DOHH2 (cell line): ENCODE measurements around the gene ALK.

Source experiments
- H3F3A ChIP-seq: fragments of 200-600 bp; sonication (generic), shearing (Covaris generic); 2 replicates; pipeline ENCODE4 v1.6.0; 2016; ENCODE audit warnings: antibody characterized with exemption, mild to moderate bottlenecking; ENCODE audit not compliant: control insufficient read depth, insufficient read depth
- H3K27ac ChIP-seq: fragments of 200-600 bp; sonication (generic); 2 replicates; pipeline ENCODE4 v1.5.1; 2014; ENCODE audit warnings: low read depth, mild to moderate bottlenecking, low read length, moderate library complexity
- H3K27me3 ChIP-seq: fragments of 200-600 bp; sonication (generic); 2 replicates; pipeline ENCODE4 v1.6.1; 2014; ENCODE audit warnings: mild to moderate bottlenecking, low read length, mixed read lengths; ENCODE audit not compliant: control insufficient read depth
- H3K36me3 ChIP-seq: fragments of 200-600 bp; sonication (generic); 2 replicates; pipeline ENCODE4 v1.6.1; 2014; ENCODE audit warnings: mild to moderate bottlenecking, low read length, moderate library complexity, mixed read lengths; ENCODE audit not compliant: control insufficient read depth
- H3K4me1 ChIP-seq: fragments of 200-600 bp; sonication (generic); 2 replicates; pipeline ENCODE4 v1.6.1; 2014; ENCODE audit warnings: mild to moderate bottlenecking, low read length, mixed read lengths; ENCODE audit not compliant: control insufficient read depth
- H3K4me2 ChIP-seq: fragments of 200-600 bp; sonication (generic); 2 replicates; pipeline ENCODE4 v1.6.0; 2014; ENCODE audit warnings: mild to moderate bottlenecking, low read length, moderate library complexity
- H3K4me3 ChIP-seq: fragments of 200-600 bp; sonication (generic); 2 replicates; pipeline ENCODE4 v1.5.1; 2014; ENCODE audit warnings: mild to moderate bottlenecking, low read length, mixed read lengths
- H3K79me2 ChIP-seq: fragments of 200-600 bp; sonication (generic); 2 replicates; pipeline ENCODE4 v1.6.1; 2014; ENCODE audit warnings: mild to moderate bottlenecking, low read length, mixed read lengths; ENCODE audit not compliant: control insufficient read depth
- H3K9me2 ChIP-seq: fragments of 200-600 bp; sonication (generic); replicated peaks from 2 replicates; pipeline ENCODE4 v1.6.1; 2014; ENCODE audit warnings: mild to moderate bottlenecking, low read length, mixed read lengths; ENCODE audit not compliant: control insufficient read depth
- H3K9me3 ChIP-seq: fragments of 200-600 bp; sonication (generic); 2 replicates; pipeline ENCODE4 v1.6.1; 2014; ENCODE audit warnings: antibody characterized with exemption, low read length, mixed read lengths; ENCODE audit not compliant: control insufficient read depth, insufficient read depth
- H4K20me1 ChIP-seq: fragments of 200-600 bp; sonication (generic); 2 replicates; pipeline ENCODE4 v1.6.0; 2014; ENCODE audit warnings: low read depth, mild to moderate bottlenecking, antibody characterized with exemption, low read length, moderate library complexity; ENCODE audit not compliant: control insufficient read depth, insufficient read depth
- CTCF ChIP-seq: fragments of 200-600 bp; sonication (generic); IDR thresholded peaks from one replicate; pipeline ENCODE4 v1.5.1; 2014; ENCODE audit warnings: antibody characterized with exemption, mild to moderate bottlenecking, low read depth, low read length; ENCODE audit not compliant: poor library complexity, severe bottlenecking
- EZH2phosphoT487 ChIP-seq: fragments of 200-600 bp; sonication (generic); IDR thresholded peaks from 2 replicates; pipeline ENCODE4 v1.6.1; 2017; ENCODE audit warnings: borderline replicate concordance, mild to moderate bottlenecking, antibody characterized with exemption, low read length, moderate library complexity, mixed read lengths

The ALK gene

GRCh38 chr2:29767606-29768335, 153.6 kb downstream of the ALK start:
- H3K36me3 ChIP-seq = no peaks in the 10 kb centered on the region
- H4K20me1 ChIP-seq = no peaks in the 10 kb centered on the region
- H3K9me2 ChIP-seq = no peaks in the 10 kb centered on the region
- no peaks in the 10 kb centered on the region for H3K27me3 ChIP-seq
- no peaks in the 10 kb centered on the region for H3F3A ChIP-seq
- H3K27ac ChIP-seq = no peak overlapping the region
- no peak overlapping the region for H3K4me2 ChIP-seq
- no peaks in the 10 kb centered on the region for H3K4me1 ChIP-seq
- no peak for TF ChIP-seq EZH2phosphoT487
- no peak for TF ChIP-seq CTCF
- no peak overlapping the region for H3K4me3 ChIP-seq
- no peaks in the 10 kb centered on the region for H3K9me3 ChIP-seq
- no peaks in the 10 kb centered on the region for H3K79me2 ChIP-seq

- Histone ChIP-seq H3K79me2 (no peaks in the 10 kb centered on the region), H3K27ac (no peak overlapping the region), H4K20me1 (no peaks in the 10 kb centered on the region), H3K4me1 (no peaks in the 10 kb centered on the region), H3K36me3 (no peaks in the 10 kb centered on the region), H3K4me3 (no peak overlapping the region), H3K9me2 (no peaks in the 10 kb centered on the region), H3F3A (no peaks in the 10 kb centered on the region), H3K4me2 (no peak overlapping the region), H3K9me3 (no peaks in the 10 kb centered on the region), H3K27me3 (no peaks in the 10 kb centered on the region)
- TF ChIP-seq EZH2phosphoT487 (no peak), CTCF (no peak)
Observed at GRCh38 chr2:29766191-29766590, 155.2 kb downstream of the ALK start.

GRCh38 chr2:29765721-29766120, 155.7 kb downstream of the ALK start:
- no peaks in the 10 kb centered on the region for H3K36me3 ChIP-seq
- H3F3A ChIP-seq = no peaks in the 10 kb centered on the region
- no peaks in the 10 kb centered on the region for H3K4me1 ChIP-seq
- no peaks in the 10 kb centered on the region for H3K9me2 ChIP-seq
- H4K20me1 ChIP-seq = no peaks in the 10 kb centered on the region
- H3K79me2 ChIP-seq = no peaks in the 10 kb centered on the region
- no peak overlapping the region for H3K4me3 ChIP-seq
- H3K27me3 ChIP-seq = no peaks in the 10 kb centered on the region
- no peaks in the 10 kb centered on the region for H3K9me3 ChIP-seq
- TF ChIP-seq CTCF (no peak), EZH2phosphoT487 (no peak)
- no peak overlapping the region for H3K27ac ChIP-seq
- H3K4me2 ChIP-seq = no peak overlapping the region
